ENCODE data around the gene F8.
"Not testable (repeated sequence)": the region's sequence is repeated elsewhere in the genome, so short reads cannot be mapped to it uniquely, and the experiment has no call there.

F8 gene

DNA sequence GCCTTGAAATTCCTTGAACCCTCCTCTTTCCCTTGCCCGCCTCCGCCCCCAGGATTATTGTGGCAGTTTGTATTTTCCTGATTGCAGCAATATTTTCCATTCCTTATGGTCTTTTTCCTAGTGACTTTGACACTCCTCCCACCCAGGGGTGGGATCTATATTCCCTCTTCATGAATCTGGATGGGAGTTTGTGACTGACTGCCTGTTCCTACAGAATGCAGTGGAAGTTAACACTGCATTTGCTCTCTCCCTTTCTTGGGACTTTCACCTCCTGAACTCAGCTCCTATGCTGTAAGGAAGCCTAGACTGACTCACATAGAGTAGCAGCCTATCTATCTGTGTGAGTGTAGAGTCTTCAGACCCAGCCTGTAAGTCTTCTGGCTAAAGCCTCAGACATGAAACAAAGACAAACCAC is 6.4 kb upstream of the F8 start:
- DNase-seq = no peak

DNA sequence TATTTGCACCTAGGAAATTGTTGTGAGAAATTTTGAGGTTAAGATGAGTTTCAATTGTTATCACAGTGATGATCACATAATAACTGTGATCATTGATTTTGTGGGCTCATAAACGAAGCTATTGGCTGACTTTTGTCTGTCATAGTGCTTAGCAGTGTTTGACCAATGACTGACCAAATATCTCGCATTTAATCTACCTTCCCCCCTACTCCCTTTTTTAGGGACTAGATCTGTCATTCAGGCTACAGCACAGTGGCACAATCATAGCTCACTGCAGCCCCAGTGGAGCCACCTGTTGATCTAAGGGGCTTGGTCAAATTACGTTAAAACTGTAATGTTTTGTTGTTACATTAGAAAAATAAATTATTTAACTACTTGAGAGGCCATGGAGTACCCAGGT is 5.6 kb upstream of the F8 start:
- no peak for DNase-seq

DNA sequence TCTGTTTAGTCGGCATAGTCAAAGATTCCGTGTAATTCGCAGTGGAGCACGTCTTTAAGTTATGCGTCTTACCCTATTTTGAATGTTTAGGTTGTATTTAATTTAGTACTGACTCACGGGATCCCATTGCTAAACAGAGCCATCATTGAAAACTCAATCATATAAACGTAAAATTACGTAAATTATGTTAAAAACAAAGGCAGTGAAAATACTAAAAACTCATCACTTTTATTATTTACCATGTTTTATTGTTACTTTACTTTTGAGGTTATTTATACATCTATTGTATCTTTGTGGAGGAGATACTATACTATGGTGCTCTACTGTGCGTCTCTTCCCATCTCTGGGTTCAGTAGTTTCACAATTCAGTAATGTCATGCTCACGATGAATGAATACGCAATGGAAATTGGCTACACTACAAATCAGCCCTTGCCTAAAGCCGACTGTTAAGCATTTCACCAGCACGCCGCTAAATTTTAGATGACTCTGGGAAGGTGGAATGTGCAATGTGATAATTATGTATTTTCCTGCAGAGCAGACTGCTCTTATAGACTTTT is 5.1 kb upstream of the F8 start:
- DNase-seq = peak; percentile 14

DNA sequence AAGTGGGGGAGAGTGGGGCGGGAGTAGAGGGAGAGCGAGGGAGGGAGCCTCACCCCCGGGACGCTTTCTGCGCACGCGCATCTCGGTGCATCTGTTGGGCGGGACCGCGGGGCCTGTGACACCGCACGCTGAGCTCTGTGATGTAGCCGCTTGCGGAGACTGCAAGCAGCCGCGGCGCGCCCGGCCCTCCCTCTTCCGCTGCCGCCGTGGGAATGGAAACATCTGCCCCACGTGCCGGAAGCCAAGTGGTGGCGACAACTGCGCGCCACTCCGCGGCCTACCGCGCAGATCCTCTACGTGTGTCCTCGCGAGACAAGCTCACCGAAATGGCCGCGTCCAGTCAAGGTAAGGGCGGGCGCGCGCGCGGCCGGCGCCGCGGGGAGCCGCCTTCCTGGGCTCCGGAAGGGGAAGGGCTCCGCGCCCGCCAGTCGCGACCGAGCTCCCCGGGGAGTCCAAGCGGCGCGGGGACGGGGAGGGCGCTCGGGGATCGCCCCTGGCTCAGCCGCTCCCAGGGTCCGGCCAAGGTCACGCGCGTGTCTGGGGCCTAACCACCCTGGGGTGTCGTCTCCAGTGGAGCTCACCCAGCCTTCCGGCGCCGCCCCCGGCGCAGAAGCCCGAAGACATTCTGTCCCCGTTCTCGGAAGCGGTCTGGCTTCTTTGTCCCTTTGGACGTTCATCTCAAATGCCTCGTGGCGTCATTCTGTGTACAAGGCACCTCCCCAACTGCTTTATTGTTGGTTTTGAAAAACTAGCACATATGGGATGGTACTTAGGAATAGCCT is 4.4 kb upstream of the F8 start, which contains the start of gene FUNDC2:
Gene FUNDC2, plus strand, starts transcription at position 118 of the 782 bp plus-strand sequence. Its CDS starts 95 bp downstream, at position 213.
- peak; percentile 98 for DNase-seq

DNA sequence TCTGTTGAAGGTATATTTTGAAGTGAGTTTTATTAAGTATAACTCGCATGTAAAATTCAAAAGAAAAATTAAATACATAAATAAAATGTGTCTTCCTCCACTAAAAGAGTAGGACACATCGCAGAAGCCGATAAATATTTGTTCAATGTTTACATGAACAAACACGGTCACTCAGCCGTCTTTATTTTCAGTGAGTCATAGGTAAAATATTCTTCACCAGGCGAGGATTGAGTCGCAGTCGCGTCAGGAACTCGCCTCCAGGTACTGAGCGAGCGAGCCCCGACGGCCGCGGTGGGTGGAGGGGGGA is 3.9 kb upstream of the F8 start:
- no peak for DNase-seq

DNA sequence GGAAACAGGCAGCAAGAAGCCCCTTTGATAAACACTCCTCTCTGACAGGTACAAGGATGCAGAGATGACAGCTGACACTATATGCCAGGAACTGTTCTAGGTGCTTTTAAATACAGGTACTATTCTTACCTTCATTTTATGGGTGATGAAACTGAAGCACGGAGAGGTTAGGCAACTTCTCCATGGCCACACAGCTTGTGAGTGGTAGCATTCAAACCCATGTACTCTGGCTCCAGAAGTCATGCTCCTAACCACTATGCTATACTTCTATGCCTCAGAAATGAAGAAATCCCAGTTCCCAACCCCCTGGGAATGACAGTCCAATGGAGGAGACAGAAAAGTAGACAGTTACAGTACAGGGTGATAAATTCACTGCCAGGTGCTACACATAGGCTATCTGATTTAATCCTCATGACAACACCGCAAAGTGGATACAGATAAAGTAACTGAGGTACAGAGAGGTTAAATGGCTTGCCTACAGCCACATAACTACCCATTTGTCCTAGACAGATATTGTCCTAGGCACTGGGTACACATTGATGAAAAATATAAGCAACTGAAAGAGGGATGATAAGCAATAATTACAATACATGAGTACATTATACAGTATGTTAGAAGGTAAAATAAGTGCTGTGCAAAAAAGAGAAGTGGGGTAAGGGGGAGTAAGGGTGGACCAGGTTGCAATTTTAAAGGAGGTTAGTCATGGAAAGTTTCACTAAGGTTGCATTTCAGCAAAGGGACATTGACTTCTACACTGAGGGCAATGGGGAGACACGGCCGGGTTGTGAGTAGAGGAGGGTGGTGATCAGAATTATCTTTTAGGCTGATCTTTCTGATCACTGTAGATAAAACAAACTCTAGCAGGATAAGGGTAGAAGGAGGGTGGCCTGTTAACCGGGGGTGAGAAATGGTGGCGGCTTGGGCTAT is 1.6 kb upstream of the F8 start:
- no peak for DNase-seq

DNA sequence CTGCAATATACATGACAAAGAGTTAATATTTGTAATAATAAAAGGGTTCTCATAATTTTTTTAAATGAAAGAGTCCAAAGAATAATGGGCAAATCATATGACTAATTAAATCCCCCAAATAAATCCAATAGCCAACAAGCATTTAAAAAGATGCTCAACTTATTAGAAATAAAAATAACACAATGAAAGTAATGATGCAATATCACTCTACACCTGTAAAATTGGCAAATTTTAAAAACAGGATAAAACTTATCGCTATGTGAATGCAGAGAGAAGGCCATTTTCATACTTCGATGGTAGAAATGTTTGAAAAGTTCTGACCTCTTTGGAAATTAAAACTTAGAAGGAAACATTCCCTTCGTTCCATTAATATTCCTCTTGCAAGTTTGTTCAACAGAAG is 1.9 kb downstream of the F8 start:
- DNase-seq = no peak

DNA sequence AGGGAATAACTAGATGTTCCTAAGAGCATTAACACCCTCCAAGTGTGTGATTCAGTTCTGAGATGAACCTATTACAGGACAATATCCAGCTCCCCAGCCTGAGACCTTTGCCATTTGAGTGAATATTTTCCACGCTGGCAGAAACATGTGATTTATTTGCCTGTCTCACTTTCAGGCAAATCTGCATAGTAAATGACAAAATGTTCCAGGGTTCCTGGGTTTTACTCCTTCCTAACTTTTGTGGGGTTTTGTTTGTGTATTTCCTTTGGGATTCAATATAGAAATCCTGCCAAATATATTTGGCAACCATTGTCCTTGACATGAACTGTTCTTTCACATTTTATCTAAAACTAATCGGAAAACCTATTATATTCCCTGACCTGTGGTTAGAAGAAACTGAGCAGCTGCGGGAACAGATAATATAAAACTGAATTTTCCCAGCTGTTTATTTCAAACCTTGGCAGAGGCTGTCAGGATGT is 12.5 kb downstream of the F8 start:
- no peak for DNase-seq

DNA sequence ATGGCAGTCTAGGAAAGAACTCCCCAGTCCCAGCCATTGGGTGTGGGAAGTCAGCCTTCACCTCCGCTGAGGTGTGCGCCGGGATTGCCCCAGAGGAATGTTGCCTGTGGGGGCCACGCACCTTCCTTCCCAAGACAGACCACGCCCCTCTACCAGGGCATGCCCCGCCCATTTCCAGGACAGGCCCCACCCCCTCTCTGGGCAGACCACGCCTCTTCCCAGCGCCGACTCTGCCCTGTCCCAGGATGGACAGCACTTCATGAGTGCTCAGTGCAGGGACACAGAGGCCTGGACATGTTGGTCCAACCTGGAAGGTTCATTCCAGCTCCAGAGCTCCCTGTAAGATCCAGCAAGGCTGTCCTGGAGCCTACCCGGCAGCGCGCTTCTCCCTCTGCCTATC is 13.9 kb downstream of the F8 start:
- DNase-seq = not testable (repeated sequence)

DNA sequence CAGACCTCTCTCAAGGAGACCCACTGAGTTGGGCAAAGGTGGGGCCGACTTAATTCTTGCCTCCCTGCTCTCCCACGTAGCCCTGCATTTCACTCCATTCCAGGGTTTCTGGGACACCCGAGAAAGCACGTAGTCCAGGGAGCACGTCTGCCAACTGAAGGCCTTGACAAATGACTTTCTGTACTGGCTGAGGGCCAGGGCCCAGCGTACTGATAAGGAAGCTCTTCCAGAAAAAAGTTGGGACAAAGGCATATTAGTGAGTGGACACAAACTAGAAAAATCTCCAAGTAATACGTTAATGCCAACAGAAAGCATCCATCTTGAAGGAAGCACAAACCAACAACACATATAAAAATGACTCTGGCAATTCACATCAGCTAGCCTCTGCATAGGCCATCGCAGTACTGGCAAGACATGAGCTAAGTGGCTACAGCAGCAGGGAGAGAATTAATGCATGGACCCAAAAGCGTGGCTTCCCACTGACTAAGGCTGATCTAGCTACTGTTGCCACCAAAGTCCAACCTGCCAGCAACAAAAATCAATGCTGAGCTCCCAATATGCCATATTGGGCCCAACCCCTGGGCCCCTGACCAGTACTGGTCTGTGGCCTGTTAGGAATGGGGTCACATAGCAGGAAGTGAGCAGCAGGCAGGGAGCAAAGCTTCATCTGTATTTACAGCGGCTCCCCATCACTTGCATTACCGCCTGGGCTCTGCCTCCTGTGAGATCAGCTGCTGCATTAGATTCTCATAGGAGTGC is 15.4 kb downstream of the F8 start:
- DNase-seq = not testable (repeated sequence)

DNA sequence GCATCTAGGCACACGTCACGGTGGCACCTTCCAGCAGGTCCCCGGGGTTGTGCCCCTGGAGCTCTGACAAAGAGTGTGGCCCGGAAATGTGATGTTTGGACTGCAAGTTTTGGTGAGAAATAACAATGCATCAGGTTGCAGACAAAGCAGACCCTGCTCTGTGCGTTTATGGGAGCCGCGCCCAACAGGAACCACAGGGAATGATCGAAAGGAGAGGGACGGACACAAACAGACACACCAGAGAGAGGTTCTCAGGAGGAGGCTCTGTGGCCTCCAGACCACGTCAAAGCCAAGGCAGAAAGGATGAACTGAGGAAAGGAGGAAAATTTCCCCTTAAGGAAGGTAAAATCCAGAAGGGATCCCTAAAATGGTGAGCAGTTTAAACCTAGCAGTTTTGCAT is 16.1 kb downstream of the F8 start:
- not testable (repeated sequence) for DNase-seq

DNA sequence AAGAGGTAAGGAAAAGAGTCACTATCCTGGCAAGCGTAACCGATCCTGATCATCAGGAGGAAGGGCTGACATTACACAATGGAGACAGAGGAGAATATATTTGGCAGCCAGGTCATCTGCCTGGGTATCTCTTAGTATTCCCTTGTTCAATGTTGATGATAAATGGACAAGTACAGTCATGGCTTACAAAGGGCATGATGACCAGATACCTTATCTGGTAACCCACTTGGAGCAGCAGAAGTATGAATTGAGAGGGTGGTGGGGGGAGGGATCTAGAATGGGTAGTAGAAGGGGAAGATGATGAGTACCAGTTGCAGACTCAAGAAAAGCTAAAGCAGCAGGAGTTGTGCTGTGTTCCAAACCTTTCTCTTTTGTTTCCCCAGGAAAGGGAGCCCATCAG is 17.3 kb downstream of the F8 start:
- DNase-seq = no peak

DNA sequence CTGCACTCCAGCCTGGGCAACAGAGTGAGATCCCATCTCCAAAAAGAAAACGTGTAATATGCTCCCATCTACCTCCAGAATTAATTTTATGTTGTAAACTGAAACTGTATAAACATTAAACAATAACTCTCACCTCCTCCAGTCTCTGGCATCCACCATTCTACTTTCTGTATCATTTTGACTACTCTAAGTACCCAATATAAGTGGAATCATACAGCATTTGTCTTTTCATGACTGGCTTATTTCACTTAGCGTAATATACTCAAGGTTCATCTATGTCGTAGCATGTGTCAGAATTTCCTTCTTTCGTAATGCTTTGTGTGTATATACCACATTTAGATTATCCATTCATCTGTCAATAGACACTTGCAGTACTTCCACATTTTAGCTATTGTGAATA is 20.6 kb downstream of the F8 start:
- no peak for DNase-seq

DNA sequence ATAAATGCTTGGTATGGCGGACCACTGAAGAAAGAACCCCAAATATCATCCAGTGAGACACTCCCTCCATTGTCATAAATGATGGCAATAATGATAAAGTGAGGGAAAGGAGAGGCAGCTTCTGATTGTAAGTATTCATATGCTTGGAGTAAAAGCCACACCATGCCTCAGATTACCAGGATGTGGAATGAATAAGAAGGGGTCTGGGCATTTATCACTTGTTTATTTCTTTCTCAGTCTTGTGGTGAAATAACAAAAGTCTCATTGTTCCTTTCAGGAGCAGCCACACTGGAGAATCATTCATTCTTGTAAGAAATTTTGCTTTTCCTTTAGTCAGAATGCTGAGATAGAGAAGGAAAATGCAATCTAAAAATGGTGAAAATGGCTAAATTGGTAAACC is 21.7 kb downstream of the F8 start:
- DNase-seq = no peak

DNA sequence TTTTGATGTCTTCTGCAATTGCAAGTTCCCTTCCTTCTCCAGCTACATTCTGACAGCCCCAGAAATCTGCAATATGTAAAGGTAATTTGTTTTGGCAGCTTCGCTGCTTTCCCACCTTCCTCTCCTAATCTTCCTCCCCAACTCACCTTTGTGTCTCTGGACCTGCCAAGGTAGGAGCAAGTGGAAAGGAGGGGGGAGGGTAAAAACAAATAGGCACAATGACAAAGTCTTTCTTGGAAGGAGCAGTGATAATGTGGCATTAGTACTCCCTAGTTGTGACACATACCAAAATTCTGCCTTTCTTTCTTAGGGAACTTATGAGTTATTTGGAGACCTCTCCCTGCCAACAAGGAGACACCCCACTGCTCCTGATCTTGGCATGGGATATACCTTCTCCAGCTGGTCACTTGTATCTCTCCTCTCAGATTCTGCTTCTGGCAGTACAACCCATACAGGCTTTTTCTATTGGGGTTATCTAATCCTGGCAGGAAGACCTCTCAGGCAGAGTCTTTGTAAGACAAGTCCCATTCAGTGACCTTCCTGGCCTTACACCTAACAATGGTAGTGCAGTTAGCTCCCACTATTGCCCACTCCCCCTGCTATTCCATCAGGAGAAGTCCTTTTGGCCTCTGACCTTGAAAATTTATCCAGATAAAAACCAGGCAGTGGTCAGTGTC is 24.2 kb downstream of the F8 start:
- DNase-seq = no peak

DNA sequence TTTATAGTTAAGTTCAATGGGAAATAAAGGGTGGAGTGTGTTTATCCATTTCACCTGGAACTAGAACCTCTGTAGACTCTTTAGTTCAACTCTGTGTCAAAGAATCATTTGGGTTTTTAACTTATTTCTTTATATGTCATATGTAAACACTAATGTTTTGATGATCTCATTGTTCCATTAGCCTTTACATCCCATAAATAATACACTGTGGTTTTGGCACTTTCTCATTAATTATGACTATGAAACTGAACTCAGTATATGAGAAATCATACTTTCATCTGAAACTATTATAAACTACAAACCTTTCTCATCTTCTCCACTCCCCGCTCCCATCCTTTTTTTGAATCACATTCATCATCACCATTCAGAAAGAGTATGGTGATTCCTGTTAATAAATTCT is 31.0 kb downstream of the F8 start:
- DNase-seq = no peak

DNA sequence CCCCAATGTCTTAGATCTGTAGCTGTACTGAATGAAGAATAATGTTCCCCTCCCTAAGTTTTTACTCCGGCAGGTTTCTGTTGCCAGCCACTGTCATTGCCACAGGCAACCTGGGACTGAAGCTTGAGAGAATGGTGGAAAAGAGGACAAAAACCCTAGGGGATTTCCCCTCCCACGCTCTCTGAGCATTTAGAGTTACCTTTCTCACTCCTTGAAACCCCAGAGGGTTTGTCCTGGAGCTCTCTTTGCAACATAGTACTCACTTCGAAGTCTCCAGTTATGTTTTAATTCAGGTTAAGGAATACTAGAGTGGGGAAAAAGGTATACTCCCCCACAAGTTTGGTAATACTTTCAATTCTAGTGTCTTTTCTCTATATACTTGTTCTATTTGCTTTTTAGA is 31.5 kb downstream of the F8 start:
- no peak for DNase-seq

DNA sequence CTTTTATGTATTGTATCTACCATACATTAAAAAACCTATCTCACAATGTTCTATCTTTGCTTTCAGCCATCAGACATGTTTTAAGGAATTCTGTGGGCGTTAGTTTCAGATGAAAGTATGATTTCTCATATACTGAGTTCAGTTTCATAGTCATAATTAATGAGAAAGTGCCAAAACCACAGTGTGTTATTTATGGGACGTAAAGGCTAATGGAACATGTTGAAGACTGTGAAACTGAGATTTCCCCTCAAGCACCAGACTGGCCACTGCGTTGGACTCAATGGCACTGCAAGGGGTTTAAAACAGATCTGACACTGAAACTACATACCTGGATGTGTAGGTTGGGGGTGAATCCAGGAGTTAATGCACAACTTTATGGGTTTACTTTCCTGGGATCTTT is 32.0 kb downstream of the F8 start:
- DNase-seq = no peak

DNA sequence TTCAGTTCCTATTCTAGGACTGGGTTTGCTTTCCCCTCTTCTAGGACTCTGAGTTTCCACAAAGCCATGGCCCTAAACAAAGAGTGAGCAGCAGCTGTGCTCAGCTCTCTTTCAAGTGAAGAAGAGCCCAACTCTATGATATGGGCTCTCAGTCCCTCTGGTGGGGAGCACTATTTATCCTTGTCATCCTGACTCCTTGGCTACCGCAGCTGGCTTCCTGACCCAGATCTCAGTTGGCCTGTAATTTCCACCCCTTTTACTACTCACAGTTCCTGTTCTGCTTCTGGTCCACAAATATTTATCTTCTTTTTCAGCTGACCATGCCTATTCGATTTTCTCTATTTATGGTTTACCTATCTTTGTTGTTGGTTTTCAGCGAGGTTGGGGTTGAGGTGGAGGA is 33.8 kb downstream of the F8 start:
- no peak for DNase-seq

DNA sequence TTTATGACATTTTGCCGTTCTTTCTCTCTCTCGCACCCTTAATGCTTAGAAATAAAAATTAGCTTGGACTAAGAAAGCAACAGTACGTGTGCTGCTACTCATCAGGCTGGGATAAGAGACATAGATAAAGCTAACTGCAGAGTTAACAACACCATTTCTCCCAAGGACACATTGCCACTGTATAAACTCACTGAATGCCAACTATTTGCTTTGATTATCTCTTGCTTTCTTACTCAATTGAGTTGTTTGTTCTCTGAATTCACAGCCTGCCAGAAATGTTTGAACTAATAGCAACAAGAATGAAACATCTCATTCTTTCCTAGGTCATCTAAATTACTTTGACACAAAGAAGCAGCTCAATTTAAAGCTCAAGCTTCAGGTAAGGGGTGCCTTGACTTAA is 34.6 kb downstream of the F8 start:
- no peak for DNase-seq

DNA sequence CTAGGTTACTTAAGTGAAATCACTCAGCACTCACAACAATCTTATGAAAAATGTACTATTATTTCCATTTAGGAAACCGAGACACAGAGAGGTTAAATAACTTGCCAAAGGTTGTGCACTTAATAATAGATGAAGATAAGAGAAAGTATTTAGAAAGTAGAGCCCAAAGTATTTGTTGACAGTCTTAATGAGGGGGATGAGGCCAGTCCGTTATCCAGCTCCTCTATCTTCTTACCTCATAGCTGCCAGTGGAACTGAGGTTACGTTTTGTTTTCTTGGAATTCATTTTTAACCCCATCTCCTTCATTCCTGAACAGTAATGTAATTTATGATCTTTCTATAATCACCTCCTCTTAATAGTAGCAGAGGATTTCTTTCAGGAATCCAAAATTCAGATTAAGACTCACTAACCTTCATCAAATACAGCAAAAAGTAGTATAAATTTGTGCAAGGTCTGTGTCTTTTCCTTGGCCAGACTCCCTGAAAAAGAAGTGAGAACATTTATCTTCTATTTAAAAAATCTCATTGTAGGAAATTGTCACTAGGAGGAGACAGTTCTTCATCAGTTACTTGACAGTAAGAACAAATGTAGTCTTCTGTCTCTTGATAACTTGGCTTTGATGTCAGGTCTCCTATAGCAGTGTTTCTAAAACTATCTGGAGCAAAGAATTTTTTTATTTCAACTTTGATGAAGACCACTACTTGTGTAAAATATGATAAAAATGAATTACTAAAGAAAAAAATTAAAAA is 35.5 kb downstream of the F8 start:
- DNase-seq = no peak

DNA sequence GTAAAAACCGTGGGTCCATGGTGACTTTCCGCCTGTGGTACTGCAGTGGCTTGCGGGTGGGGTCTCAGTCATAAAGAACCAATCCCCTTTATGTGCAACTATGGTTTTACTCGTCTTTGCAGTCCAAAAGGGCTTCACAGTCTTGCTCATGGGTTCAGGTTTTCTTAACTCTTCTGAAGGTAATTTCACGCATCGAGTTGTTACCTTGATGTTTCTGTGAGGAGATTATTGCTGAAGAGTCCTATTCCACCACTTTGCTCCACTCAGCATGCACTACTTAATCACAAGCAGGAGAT is 41.5 kb downstream of the F8 start:
- no peak for DNase-seq

All from NCI-H774 (cell line).